Stimulated activated CD8-positive, alpha-beta memory T cell treated with anti-CD3 and anti-CD28 coated beads, Interleukin-4, amount 100 ng/mL, for 24 hours (primary cell): ENCODE measurements around the gene B3GALT4.

ENCODE experiments used
- DNase-seq: peaks from one replicate; pipeline ENCODE4 v3.0.0-alpha.2; 2020; ENCODE audit warnings: low read depth

Gene B3GALT4

DNA sequence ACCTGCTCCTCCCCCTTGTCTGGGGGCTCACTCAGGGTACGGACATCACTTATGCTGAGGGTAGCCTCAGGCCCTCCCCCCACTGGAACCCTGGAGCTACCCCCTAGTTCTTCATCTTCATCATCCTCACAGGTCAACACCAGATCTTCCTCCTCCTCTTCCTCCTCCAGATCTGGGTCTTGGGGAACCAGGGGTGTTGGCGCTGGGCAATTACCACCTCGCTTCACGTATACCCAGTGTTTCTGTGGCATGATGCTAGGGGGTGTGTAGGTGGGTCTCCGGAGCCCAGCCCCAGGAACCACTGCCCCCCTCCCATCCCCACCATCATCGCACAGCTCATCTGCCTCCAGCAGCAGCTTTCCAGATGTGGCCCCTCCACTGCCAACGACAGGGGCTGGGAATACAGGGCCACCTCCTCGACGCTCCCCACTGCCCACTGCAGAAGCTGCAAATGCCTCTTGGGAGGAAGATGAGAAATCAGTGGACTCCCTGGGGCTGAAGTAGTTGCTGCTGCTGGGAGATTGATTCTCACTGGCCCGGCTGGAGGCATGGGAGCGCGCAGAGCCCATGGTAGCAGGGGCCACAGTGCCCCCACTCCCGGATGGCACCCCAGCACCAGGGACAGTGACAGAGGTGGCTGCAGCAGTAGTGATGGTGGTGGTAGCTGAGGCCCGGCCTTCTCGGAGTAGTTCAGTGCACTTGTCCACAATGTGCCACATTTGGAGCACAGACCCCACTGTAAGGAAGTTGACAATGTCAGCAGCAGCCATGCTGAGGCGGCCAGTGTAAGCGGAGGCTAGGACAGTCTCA, 39.1 kb downstream of the B3GALT4 start:
- no peak for DNase-seq

DNA sequence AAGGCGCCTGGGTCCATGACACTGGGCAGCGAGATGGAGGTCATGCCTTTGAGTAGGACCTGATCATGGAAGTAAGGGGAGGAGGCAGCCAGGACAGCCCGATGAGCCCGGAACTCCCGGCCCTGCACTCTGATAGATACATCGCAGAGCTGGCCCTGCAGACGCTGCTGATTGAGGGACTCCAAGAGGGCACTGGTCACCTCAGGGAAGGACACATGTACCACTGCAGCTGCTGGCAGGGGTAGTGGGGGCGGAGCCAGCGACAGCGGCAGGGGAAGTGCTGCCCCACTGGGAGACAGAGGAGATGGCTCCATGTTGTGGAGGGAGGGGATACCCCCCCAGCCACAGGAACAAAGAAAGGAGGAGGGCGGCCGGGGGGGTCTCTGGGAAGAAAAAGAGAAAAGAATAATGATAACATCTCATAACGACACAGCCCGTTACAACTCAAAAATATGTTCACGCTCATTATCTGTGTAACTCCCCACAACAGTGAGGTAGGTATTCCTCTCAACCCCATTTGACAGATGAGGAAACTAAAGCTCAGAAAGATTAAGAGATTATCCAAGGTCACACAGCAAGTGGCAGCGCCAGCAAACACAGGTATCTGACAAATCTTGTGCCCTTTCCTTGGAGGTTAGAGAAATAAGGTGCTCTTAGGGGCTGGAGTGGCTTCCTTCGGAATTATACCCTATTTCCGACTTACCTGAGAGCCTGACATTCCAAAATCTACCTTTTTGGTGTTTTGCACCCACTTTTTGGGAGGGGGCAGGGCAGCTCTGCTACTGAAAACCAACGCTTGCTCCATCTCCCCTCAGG, 39.9 kb downstream of the B3GALT4 start:
- DNase-seq = no peak

DNA sequence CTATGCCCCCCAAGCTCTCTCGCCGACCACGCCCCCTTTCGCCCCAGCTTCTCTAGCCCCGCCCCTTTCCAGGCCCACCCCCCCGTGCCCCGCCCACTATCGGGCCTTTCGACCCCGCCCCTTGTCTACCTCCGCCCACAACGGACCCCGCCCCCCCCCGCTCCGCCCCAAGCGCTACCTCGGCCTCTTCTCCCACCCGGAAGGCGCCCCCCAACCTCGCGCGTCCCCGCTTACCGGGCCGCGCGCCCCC, 40.4 kb downstream of the B3GALT4 start:
- DNase-seq = no peak

- DNase-seq = peak; percentile 94
These were observed 40.9 kb downstream of the B3GALT4 start, which contains the start of gene ZBTB22 for GRCh38 chr6:33317669-33318425. ZBTB22 (minus strand) TSS chr6:33317744; CDS start chr6:33316916, 828 bp downstream.

DNA sequence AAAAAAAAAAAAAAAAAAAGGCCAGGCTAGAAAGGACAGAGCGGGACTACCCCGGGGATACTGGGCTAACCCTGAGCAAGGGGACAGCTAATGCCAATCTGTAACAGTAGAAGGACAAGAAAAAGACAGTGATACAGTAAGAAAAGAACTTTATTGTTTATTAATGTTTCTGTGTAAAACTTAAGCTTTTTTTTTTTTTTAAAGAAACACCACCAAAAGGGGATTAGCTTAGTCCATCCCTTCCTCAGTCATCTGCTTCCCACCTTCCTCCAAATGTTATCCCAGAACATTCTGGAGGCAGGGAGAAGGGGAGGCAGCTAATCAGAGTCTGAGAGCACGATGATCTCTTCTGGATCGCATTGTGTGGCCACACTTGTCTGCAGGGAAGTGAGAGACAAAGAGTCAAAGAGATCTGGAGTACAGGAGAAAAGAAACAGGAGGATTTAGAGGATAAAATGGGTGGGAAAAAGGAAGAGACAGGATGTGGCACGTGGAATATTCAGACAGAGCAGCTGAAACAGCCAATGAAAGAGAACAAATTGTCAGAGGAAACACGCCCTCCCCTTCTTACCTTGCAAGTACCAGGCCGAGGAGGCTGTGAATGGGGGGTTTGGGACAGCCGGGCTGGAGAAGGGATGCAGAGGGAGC, 41.6 kb downstream of the B3GALT4 start:
- no peak for DNase-seq

GRCh38 chr6:33319939-33320314, 43.0 kb downstream of the B3GALT4 start:
- DNase-seq = no peak

GRCh38 chr6:33320315-33321181, 43.6 kb downstream of the B3GALT4 start:
- DNase-seq = no peak

- DNase-seq = no peak
These were observed 44.3 kb downstream of the B3GALT4 start for GRCh38 chr6:33321227-33321626.

DNA sequence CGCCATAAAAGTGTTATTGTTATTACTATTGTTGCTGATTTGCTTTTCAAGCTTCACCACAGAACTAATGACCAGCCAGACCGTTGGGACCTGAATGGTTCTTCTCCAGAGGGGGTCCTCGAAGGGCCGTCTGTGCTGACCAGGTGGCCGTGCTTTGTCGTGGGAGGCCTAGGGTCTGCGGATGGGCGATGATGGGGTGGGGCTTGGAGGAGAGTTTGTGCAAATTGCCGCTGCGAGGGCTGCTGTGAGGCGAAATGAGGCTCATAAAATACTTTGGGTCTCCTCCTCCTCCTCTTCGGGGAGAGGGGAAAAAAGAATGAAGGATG, 46.7 kb downstream of the B3GALT4 start:
- DNase-seq = no peak

GRCh38 chr6:33324125-33324524, 47.2 kb downstream of the B3GALT4 start:
- DNase-seq = no peak
